Epithelial cell of proximal tubule (primary cell): Measurements from ENCODE around the gene RNF32. TPM values are rescaled to one million over a fixed set of nuclear protein-coding genes. Genes with fewer than 3 reads are reported as not detected.
A peak's percentile ranks its signal among the peaks of the same experiment; 100 is the strongest.

Source experiments
- DNase-seq: peaks from one replicate; pipeline ENCODE4 v3.0.0-alpha.2; 2011; ENCODE audit warnings: low read depth
- H3K4me3 ChIP-seq: 2 replicates; pipeline ENCODE4 v1.5.1; 2011; ENCODE audit warnings: low read depth, mild to moderate bottlenecking, low read length
- total RNA-seq: library from RNA; depleted of rRNA; stranded (reverse); fragments of >200 nt; gene quantifications from 2 replicates; pipeline ENCODE4 v1.2.3, GENCODE V29; 2015
- TF ChIP-seq, protein P1 (sequence below): conservative IDR thresholded peaks from 2 replicates; pipeline ENCODE4 v1.5.1; 2012; ENCODE audit warnings: low read depth, mild to moderate bottlenecking, low read length

RNF32 gene
- total RNA-seq, 1 donor from 2014 or later = 0.35 TPM

DNA sequence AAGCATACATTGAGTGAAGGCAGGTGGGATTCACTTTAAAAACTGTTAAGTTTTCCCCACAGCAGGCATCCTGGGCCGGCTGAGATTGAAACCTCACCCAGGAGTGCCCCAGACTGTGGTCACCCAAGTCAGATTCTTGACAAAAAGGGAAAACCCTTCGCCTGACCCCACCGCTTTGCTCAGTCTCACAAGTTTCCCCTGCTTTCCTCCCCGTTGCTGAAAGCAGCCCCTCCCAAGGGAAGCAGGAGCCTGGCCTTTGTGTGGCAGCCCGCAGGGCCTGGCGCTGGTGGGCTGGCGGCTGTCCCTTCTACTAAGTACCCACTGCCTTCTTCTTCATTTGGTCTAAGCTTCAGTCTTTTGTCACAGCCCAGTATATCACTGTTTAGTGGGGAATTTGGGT, 16.0 kb downstream of the RNF32 start:
- no peak for DNase-seq
- H3K4me3 ChIP-seq = no peak overlapping the region
- TF ChIP-seq, protein P1, sequence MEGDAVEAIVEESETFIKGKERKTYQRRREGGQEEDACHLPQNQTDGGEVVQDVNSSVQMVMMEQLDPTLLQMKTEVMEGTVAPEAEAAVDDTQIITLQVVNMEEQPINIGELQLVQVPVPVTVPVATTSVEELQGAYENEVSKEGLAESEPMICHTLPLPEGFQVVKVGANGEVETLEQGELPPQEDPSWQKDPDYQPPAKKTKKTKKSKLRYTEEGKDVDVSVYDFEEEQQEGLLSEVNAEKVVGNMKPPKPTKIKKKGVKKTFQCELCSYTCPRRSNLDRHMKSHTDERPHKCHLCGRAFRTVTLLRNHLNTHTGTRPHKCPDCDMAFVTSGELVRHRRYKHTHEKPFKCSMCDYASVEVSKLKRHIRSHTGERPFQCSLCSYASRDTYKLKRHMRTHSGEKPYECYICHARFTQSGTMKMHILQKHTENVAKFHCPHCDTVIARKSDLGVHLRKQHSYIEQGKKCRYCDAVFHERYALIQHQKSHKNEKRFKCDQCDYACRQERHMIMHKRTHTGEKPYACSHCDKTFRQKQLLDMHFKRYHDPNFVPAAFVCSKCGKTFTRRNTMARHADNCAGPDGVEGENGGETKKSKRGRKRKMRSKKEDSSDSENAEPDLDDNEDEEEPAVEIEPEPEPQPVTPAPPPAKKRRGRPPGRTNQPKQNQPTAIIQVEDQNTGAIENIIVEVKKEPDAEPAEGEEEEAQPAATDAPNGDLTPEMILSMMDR = no peak

DNA sequence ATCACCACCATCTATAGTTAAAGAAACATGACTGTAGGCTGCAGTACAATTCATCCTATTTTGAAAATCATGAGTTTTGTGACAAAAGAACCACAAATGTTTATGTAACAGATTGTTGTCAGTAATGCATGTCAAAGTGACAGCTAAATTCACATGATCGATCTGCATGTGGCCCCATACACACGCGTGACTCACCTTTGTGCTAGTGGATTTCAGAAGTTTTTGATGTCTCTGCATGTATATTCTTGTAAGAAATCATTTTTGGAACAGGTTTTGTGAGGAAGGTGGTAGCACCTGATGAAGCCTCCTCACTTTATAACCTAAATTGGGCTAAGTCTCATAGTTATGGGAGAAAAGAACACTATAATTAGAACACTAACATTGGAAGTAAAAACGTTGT, 17.1 kb downstream of the RNF32 start:
- DNase-seq = no peak
- TF ChIP-seq, protein P1 = no peak
- H3K4me3 ChIP-seq = no peak overlapping the region

DNA sequence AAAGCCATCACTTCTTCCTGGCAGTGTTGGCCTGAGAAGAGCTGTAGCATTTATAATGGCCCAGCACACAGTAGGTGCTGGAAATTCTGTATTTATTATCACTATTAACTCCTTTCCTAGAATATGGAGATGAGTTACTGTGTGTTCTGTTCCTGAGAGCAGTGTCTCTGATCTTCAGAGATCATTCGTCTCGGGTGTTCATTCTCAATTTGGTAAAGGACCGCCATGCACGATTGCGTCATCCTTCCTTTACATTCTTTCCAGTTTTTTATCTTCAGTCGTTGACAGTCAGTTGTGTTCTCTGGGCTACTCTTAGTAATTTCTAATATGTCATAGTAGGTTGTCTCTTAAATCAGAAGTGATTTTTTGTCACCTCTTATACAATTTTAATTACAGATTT, 18.6 kb downstream of the RNF32 start:
- no peak for DNase-seq
- no peak overlapping the region for H3K4me3 ChIP-seq
- TF ChIP-seq, protein P1 = no peak

DNA sequence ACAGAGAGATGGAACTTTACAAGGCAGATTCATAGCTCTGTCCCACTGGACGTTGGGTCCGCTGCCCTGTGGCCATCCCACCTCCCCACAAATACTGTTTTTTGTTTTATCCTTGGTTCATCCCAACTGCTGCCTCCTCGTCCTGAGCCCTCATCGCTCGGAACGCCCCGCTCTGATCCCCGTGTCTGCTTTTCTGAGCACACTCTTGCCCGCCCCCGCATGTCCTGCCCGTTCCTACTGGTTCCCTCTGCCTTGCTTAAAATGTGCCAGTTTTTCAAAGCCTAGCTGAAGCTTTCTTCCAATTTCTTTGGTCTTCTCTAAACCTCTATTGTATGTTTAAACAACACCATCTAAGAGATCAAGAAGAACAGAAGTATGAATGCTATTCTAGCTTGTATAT, 19.4 kb downstream of the RNF32 start:
- peak overlapping the region; percentile 19 for H3K4me3 ChIP-seq
- no peak for DNase-seq

DNA sequence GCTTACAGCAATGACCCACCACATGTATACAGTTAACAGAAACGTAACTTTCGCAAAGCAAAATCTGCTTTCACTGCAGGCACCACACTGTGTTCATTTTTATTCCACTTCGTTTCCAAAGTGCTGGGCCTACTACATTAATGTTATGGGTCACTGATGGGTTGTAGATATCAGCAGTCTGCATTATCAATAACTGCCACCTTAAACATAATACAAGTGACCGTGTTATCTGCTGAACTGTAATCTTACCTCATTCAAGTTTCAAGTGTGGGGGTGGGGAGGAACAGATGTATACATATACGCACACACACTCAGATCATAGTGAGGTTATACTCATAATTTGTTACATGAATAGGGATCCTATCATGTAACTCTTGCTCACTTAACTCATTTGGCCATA, 21.1 kb downstream of the RNF32 start:
- H3K4me3 ChIP-seq = no peak overlapping the region
- TF ChIP-seq, protein P1 = no peak
- no peak for DNase-seq

More for the DNA sequence above, 19.4 kb downstream of the RNF32 start:
- TF ChIP-seq, protein P1 = no peak

DNA sequence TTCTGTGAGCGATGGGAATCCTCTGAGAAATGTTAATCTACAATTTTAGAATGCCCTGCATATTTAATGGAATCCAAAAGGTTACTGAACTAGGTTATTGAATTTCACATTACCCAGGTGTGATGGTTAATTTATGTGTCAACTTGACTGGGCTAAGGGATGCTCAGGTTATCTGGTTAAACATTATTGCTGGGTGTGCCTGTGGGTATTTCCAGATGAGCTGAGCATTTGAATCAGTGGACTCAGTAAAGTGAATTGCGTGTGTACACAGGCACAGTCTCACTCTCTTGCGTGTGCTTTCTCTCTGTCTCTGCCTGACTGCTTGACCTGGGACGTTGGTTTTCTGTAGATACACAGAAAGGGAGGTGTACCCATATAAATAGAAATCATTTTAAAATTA, 21.7 kb downstream of the RNF32 start:
- no peak for DNase-seq
- no peak overlapping the region for H3K4me3 ChIP-seq
- TF ChIP-seq, protein P1 = no peak

DNA sequence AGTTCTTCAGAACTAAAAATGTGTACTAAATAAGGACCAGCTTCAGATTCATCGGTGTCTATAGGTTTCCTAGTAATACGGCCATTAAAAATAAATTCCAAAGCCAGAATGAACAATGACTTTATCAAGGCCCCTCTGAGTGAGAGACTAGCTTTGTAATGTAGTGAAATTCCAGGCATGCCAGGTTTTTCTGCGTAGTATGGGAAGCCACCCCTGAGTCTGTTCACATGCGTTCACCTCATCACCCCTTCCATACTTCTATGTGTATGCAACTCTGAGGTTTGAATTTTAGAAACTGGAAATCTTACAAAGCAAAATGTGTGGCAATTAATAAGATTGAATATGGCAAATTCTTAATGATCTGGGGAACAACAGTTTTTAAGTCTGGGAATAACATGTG, 24.5 kb downstream of the RNF32 start:
- TF ChIP-seq, protein P1 = no peak
- H3K4me3 ChIP-seq = no peak overlapping the region
- DNase-seq = no peak
